GM21381 (cell line): ENCODE measurements around the gene TMEM235.

ENCODE experiments used
- ATAC-seq: cut with Tn5 transposase; IDR thresholded peaks from one replicate; pipeline ENCODE4 v1.9.1; 2021; ENCODE audit warnings: mild to moderate bottlenecking, moderate library complexity; ENCODE audit not compliant: unreplicated experiment

TMEM235 gene

GRCh38 chr17:78253946-78254672 lies 22.7 kb downstream of the TMEM235 start:
- ATAC-seq = no peak

- ATAC-seq = no peak
Observed at GRCh38 chr17:78255029-78255656, 23.7 kb downstream of the TMEM235 start.

DNA sequence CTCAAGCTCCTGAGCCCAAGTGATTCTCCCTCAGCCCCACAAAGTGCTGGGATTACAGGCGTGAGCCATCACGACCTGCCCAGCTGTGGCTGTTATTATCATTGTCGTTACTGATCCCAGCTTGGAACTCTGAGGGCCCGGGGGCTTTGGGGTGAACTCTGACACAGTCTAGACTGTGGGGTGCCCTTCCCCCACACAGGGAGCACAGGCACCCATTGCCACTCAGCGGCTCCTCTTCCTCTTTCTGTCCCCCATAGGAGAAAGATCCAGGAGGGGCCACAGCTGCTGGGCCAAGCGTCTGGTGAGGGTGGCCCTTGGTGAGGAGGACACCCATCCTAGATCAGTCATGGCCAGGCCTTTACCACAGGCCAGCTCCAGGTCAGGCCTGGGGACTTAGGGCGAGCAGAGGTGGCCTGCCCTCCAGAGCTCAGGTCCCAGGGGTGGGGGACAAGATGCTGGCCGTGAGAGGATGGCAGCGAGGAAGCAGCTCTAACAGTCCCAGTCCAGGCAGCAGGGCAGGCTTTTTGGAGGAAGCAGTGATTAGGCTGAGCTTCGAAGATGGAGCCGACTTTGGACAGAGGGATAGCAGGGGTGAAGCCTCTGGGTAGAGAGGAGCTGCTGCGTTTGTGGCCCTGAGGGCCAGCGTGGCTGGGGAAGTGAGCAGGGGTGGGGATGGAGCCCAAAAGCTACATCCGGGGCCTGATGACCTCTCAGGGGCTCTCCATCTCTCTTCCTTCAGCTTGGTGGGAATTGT lies 24.7 kb downstream of the TMEM235 start:
- ATAC-seq = no peak

- no peak for ATAC-seq
Observed at GRCh38 chr17:78256707-78257591, 25.5 kb downstream of the TMEM235 start.

DNA sequence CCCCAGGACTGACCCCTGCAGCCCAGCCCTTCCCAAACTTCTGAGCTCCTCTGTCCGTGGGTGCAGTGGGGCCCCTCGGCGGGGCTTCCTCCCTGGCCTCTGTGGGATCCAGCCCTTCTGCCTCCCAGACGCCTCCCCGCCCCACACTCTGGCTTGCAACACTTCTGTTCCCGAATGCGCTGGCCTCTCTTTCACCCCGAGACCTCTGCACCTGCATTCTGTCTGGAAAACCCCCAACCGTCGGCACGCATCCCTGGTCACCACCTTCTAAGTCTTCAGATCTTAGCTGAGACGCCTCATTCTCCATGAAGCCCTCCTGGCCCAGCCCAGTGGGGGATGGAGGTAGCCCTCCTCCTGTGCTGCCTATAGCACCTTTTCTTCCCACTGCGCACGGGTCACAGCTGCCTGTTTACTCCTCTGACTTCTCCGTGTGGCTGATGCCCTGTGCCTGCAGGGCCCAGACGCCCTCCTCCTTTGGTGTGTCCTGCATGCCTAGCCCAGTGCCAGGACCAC lies 26.4 kb downstream of the TMEM235 start:
- no peak for ATAC-seq

DNA sequence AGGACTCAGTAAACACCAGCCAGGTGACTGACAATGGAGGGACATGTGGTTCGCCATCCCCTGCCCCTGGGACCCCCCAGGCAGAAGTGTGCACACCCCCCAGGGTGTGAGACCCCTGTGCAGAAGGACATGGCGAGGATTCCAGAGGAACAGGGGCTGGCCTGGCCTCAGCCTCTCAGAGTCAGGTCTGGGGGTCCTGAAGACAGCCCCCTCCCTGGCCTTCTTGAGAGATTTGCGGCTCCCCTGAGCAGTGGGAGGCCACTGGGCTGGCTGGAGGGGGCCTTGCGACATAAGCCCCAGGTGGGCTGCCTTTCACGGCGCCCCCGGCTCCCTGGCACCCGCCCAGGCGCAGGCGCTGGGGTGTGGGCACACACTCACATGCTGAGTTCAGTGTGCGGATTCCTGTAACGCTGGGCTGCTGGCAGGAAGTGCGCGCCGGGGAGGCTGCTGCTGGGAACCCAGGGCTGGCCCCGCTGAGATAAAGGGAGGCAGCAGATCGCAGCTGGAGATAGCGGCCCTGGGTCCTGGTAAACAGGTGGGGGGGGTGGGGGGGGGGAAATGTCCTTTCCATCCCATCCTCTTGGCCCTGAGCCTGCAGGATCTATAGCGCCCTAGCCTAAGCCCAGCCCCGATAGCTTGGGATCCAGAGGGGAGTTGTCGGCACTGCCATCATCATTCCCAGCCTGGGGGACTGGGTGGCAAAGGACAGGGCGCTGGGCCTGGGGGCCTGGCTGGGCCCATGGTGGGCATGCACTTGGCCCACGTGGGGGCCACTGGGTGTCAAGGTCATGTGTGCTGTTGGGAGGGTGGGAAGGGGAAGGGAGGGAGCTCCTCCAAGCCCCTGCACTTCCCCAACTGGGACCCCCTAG lies 27.1 kb downstream of the TMEM235 start:
- no peak for ATAC-seq

DNA sequence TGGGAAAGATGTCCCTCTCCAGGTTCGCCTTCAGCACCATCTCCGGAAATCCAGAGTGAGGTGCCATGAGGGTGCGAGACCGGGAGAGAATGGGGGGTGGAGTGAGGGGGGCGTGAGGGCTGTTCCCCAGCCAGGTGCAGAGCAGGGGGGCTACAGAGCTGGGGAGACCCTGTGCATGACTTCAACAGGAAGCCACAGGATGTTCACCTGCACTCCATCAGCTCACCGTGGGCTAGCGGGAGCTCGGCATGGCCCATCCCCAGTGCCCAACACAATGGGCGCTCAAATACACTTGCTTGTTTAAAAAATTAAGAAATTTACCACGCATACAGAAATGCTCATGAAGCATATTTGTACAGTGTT lies 27.7 kb downstream of the TMEM235 start:
- ATAC-seq = no peak

GRCh38 chr17:78263063-78263735 lies 31.8 kb downstream of the TMEM235 start:
- no peak for ATAC-seq

- no peak for ATAC-seq
Observed at GRCh38 chr17:78263736-78264340, 32.4 kb downstream of the TMEM235 start.

- ATAC-seq = no peak
Observed at GRCh38 chr17:78264590-78264989, 33.2 kb downstream of the TMEM235 start.

DNA sequence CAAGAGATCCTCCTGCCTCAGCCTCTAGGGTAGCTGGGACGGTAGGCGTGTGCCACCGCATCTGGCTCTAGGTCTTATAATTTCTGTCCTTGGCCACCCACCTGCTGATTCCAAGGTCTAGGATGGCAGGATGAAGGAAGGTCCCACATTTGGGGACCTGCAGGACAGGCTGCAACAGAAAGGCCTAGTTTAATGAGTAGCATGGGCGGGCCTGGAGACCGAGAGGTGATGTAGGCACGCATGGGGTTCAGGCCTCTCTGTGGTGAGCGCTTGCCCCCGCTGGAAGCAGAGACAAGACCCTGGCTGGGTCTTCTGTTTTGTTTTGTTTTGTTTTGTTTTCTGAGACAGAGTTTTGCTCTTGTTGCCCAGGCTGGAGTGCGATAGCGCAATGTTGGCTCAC lies 33.7 kb downstream of the TMEM235 start:
- ATAC-seq = no peak

- no peak for ATAC-seq
Observed at GRCh38 chr17:78266231-78266631, 34.8 kb downstream of the TMEM235 start.

- no peak for ATAC-seq
Observed at GRCh38 chr17:78266771-78267170, 35.3 kb downstream of the TMEM235 start.

DNA sequence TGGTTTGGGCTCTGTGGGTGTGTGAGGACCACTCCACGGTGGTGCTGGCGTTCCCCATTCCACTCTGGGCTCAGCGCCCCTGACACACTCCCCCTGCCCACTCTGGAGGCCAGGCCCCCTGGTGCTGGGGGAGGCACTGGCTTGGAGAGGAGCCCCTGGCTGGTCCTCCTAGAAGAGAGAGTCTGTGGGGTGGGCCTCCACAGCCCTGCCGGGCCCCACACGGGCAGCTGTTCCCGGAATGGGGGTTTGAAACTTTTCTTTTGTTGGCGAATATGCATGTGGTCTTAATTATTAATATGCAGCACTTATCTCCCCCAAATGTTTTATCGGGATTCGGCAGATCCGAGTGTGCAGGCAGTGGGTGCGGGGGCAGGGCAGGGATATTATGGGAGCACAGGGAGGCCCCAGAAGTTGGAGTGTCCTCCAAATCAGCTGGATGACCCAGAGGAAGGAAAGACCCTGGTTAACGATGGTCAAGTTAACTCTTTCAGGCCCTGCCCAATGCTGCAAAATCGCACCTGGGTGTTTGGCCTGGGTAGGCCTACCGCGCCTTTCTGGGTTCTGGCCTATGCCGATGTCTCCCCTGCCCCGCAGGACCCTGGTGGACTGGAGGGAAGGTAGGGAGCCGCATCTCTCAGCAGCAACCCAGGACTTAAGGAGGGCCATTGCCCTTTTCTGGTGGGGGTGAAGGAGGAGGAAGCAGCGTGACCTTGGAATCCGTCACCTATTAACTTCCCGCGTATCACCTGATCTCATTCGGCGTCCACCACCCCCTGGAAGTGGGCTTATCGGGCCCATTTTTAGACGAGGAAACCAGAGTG lies 36.0 kb downstream of the TMEM235 start:
- ATAC-seq = no peak

GRCh38 chr17:78268191-78268874 lies 36.9 kb downstream of the TMEM235 start:
- no peak for ATAC-seq

DNA sequence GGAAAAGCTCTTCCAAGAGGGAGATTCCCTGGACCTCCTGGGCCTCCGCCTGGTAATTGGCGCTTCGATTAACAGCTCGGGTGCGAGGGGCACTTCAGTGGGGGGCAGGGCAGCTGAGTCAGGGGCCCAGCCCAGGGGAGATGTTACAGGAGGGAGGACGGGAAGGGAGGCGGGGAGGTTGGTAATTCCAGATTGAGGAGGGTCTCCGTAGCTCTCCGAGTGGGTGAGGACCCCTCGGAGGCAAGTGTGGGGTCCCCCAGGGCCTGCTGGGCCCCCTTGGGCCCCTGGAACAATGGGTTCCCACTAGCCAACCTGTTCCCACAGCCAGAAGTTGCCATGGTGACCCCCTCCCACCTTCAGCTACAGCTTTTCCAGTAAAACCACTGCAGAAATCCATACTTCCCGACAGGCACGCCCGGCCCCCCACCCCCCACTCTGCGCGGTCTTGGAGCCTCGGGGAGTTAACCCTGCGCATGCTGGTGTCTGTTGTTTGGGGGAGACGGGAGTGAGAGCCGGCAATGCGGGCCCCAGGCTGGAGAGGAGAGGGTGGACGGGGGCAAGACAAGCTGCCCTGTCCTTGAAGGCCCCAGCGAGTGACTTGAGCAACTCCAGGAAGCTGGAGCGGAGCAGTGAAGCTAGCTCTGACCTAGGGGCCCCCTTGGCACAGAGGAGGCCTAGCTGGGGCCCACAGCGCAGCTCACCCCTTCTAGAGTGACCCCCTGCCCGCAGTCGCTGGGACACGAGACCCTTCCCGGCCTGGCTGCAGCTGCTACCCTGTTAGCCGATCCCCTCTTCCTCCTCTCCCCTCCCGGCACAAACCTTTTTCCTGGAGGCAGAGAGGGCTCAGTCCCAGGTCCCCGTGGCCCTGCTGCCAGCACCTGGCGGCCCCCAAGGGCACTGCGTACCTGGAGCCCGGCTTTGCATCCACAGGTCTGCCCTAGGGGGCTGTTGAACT lies 37.8 kb downstream of the TMEM235 start:
- no peak for ATAC-seq
